ENCODE measurements around the gene SMG6. TPM values are rescaled to one million over a fixed set of nuclear protein-coding genes. Genes with fewer than 3 reads are reported as not detected.

SMG6 gene
- total and polyA plus RNA-seq, 4 experiments from 2014 or later: 3.8 to 58.5 (median 30.6) TPM

DNA sequence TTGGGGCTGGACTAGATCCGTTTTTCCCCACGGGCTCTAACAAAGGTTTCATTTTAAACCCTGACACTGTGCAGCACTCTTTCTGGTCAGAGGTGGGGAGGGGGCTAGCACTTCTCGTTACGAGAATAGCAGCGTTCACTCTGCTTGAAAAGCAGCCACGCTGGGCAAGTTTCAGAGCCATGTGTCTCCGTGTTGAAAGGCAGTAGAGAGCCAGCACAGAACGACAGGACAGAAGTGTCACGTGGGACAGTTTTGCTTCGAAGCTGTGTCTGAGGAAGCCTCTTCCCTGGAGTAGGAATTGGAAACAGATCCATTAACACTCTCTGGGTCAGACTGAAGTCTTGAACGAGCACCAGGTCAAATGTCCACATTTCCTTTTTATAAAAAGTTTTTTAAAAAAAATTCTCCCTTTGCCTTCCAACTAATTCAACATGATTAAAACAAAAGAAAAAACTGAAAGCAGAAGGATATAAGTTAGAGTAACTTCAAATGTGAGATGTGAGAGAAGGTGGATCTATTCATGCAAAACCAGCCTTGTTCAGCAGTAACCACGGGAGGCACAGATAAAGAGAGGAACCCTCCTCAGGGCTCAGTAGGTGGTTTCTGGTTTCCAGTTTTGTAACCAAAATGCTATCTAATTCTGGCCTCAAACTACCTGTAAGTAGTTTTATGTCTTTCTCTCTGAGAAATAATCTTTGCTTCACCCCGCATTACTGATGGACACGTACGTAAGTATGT lies 65.0 kb downstream of the SMG6 start:
- Histone ChIP-seq H3K4me3 (ENCODE audit: low read length in 2 of 2) (no peak overlapping the region), H3K27me3 (ENCODE audit: insufficient read depth, low read length) (no peaks in the 10 kb centered on the region), H3K4me1 (ENCODE audit: insufficient read depth, low read length) (no peaks in the 10 kb centered on the region), H3K9me3 (ENCODE audit: control insufficient read depth in 1 of 2, low read length in 2 of 2) (no peaks in the 10 kb centered on the region), H3K36me3 (ENCODE audit: insufficient read depth, low read length) (peaks cover 26% of the 10 kb centered on the region), H3K27ac (ENCODE audit: low read depth, low read length) (no peak overlapping the region)
- H3K4me1 Mint-ChIP-seq: peaks cover 10 to 16% (median 13%) of the 10 kb centered on the region in 4 donors
- CTCF ChIA-PET (ENCODE audit: partially characterized antibody): interaction anchor here (1.2 to 2.8 kb wide), 2 partner anchors 161 to 184 kb away, joined by 3 to 11 read pairs; partner anchors contain the start of gene HIC1
- H3K9me3 Mint-ChIP-seq: no peaks in the 10 kb centered on the region
- intact Hi-C loops (cut with micrococcal nuclease): no loop called here
- H3K4me3 Mint-ChIP-seq: no peak overlapping the region
- no peaks in the 10 kb centered on the region for H3K27me3 Mint-ChIP-seq
- DNase-seq: no peak
- POLR2A ChIA-PET (ENCODE audit: partially characterized antibody): no interaction called here
- peaks cover 36 to 58% of the 10 kb centered on the region in 2 donors for H3K36me3 Mint-ChIP-seq
- H3K27ac Mint-ChIP-seq: peak overlapping the region in 2 of 7 donors; percentile 30 to 37

DNA sequence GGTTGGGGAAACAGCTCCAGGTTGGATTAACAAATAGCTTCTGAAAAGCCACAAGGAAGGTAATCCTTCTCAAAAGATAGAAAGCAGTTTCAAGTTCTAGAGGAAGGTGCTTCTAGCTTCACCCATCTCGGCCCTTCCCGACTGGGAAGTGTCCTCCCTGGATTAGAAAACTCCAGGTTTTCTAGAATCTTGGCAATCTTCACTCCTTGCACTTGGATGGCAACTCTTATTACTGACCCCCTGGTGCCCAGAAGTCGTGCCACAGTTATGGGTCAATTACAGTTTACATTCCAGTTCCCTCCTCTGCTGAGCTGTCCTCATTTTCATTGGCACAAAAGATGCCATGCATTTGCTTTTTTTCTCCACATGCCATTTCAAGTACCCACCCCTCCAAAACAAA lies 65.6 kb downstream of the SMG6 start:
- Mint-ChIP-seq H3K27me3 (no peaks in the 10 kb centered on the region), H3K27ac (no peak overlapping the region), H3K4me1 (peaks cover 10 to 16% (median 14%) of the 10 kb centered on the region in 4 donors), H3K4me3 (no peak overlapping the region), H3K36me3 (peaks cover 36 to 57% of the 10 kb centered on the region in 2 donors), H3K9me3 (no peaks in the 10 kb centered on the region)
- ChIA-PET CTCF (ENCODE audit: partially characterized antibody) (interaction anchor here (1.2 to 2.8 kb wide), 3 partner anchors 161 to 184 kb away, joined by 3 to 11 read pairs (median 4); partner anchors contain the start of gene HIC1), POLR2A (ENCODE audit: partially characterized antibody) (interaction anchor here (0.7 kb wide), 1 partner anchor 149 kb away, joined by 3 read pairs; no protein-coding TSS in a partner anchor)
- peaks cover 23% of the 10 kb centered on the region for H3K36me3 ChIP-seq (ENCODE audit: insufficient read depth, low read length)
- no peak for DNase-seq
- H3K9me3 ChIP-seq (ENCODE audit: control insufficient read depth in 1 of 2, low read length in 2 of 2): no peaks in the 10 kb centered on the region
- no peaks in the 10 kb centered on the region for H3K4me1 ChIP-seq (ENCODE audit: insufficient read depth, low read length)
- intact Hi-C loops (cut with micrococcal nuclease): no loop called here
- no peaks in the 10 kb centered on the region for H3K27me3 ChIP-seq (ENCODE audit: insufficient read depth, low read length)
- H3K27ac ChIP-seq (ENCODE audit: low read depth, low read length): no peak overlapping the region
- H3K4me3 ChIP-seq (ENCODE audit: low read length in 2 of 2): no peak overlapping the region

- no peak for DNase-seq
- Mint-ChIP-seq H3K27me3 (no peaks in the 10 kb centered on the region), H3K4me3 (no peak overlapping the region), H3K27ac (no peak overlapping the region), H3K4me1 (peaks cover 10 to 16% (median 13%) of the 10 kb centered on the region in 4 donors), H3K9me3 (no peaks in the 10 kb centered on the region), H3K36me3 (peaks cover 37 to 58% of the 10 kb centered on the region in 2 donors)
- no peak overlapping the region for H3K27ac ChIP-seq (ENCODE audit: low read depth, low read length)
- ChIA-PET POLR2A (ENCODE audit: partially characterized antibody) (interaction anchor here (0.7 kb wide), 1 partner anchor 148 kb away, joined by 3 read pairs; no protein-coding TSS in a partner anchor), CTCF (ENCODE audit: partially characterized antibody) (interaction anchor here (1.2 to 2.8 kb wide), 4 partner anchors 8 to 183 kb away, joined by 3 to 20 read pairs (median 8); partner anchors contain the start of gene HIC1)
- H3K4me1 ChIP-seq (ENCODE audit: insufficient read depth, low read length): no peaks in the 10 kb centered on the region
- no peaks in the 10 kb centered on the region for H3K27me3 ChIP-seq (ENCODE audit: insufficient read depth, low read length)
- intact Hi-C loops (cut with micrococcal nuclease): no loop called here
- H3K36me3 ChIP-seq (ENCODE audit: insufficient read depth, low read length): peaks cover 20% of the 10 kb centered on the region
- no peaks in the 10 kb centered on the region for H3K9me3 ChIP-seq (ENCODE audit: control insufficient read depth in 1 of 2, low read length in 2 of 2)
- no peak overlapping the region for H3K4me3 ChIP-seq (ENCODE audit: low read length in 2 of 2)
Measured at GRCh38 chr17:2237521-2237921, 66.1 kb downstream of the SMG6 start.

- H3K36me3 ChIP-seq (ENCODE audit: insufficient read depth, low read length): peaks cover 15% of the 10 kb centered on the region
- Mint-ChIP-seq H3K4me1 (peaks cover 10 to 20% (median 15%) of the 10 kb centered on the region in 4 donors), H3K4me3 (peak overlapping the region in 1 of 8 donors; percentile 36), H3K27me3 (no peaks in the 10 kb centered on the region), H3K36me3 (peaks cover 28 to 57% of the 10 kb centered on the region in 2 donors), H3K9me3 (no peaks in the 10 kb centered on the region), H3K27ac (peak overlapping the region in 1 of 7 donors; percentile 32)
- H3K4me3 ChIP-seq (ENCODE audit: low read length in 2 of 2): no peak overlapping the region
- no peaks in the 10 kb centered on the region for H3K9me3 ChIP-seq (ENCODE audit: control insufficient read depth in 1 of 2, low read length in 2 of 2)
- intact Hi-C loops (cut with micrococcal nuclease): no loop called here
- no peaks in the 10 kb centered on the region for H3K27me3 ChIP-seq (ENCODE audit: insufficient read depth, low read length)
- ChIA-PET CTCF (ENCODE audit: partially characterized antibody) (interaction anchor here (1.6 to 2.8 kb wide), 3 partner anchors 10 to 182 kb away, joined by 3 to 20 read pairs (median 11); partner anchors contain the start of gene HIC1), POLR2A (ENCODE audit: partially characterized antibody) (interaction anchor here (0.8 kb wide), 1 partner anchor 12 kb away, joined by 3 read pairs; no protein-coding TSS in a partner anchor)
- no peaks in the 10 kb centered on the region for H3K4me1 ChIP-seq (ENCODE audit: insufficient read depth, low read length)
- H3K27ac ChIP-seq (ENCODE audit: low read depth, low read length): no peak overlapping the region
- DNase-seq: no peak
Measured at GRCh38 chr17:2235792-2236366, 67.7 kb downstream of the SMG6 start.

DNA sequence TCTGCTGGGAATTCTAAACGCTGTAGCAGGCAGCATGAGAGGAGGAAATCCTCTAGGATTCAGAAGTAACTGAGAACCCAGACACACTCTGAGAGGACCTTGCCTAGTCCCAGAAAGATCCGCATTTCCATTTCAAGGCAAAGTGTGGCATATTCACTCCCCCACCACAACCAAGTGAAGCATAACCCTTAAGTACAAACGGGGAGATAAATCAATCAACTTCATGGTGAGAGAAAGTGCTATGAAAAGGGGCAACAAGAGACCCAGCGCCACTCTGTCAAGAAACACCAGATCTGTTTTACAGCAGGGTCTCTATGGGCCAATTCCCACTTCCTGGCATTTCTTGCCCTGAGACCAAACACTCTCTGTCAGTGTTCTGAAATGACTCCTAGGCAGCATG lies 68.3 kb downstream of the SMG6 start:
- intact Hi-C loops (cut with micrococcal nuclease): no loop called here
- Mint-ChIP-seq H3K27ac (peak overlapping the region in 1 of 7 donors; percentile 32), H3K36me3 (peaks cover 28 to 58% of the 10 kb centered on the region in 2 donors), H3K4me1 (peaks cover 4 to 20% (median 14%) of the 10 kb centered on the region in 4 donors), H3K27me3 (no peaks in the 10 kb centered on the region), H3K9me3 (no peaks in the 10 kb centered on the region), H3K4me3 (no peak overlapping the region)
- Histone ChIP-seq H3K9me3 (ENCODE audit: control insufficient read depth in 1 of 2, low read length in 2 of 2) (no peaks in the 10 kb centered on the region), H3K4me3 (ENCODE audit: low read length in 2 of 2) (no peak overlapping the region), H3K4me1 (ENCODE audit: insufficient read depth, low read length) (no peaks in the 10 kb centered on the region), H3K27ac (ENCODE audit: low read depth, low read length) (no peak overlapping the region), H3K36me3 (ENCODE audit: insufficient read depth, low read length) (peaks cover 9% of the 10 kb centered on the region), H3K27me3 (ENCODE audit: insufficient read depth, low read length) (no peaks in the 10 kb centered on the region)
- ChIA-PET POLR2A (ENCODE audit: partially characterized antibody) (no interaction called here), CTCF (ENCODE audit: partially characterized antibody) (interaction anchor here (2.4 to 3.3 kb wide), 2 partner anchors 10 kb away, joined by 12 to 20 read pairs; no protein-coding TSS in a partner anchor)
- no peak for DNase-seq

- H3K4me3 Mint-ChIP-seq: no peak overlapping the region
- DNase-seq: no peak
- H3K27me3 ChIP-seq (ENCODE audit: insufficient read depth, low read length): no peaks in the 10 kb centered on the region
- H3K4me1 ChIP-seq (ENCODE audit: insufficient read depth, low read length): no peaks in the 10 kb centered on the region
- ChIA-PET CTCF (ENCODE audit: partially characterized antibody) (interaction anchor here (1.7 to 3.3 kb wide), 2 partner anchors 12 to 104 kb away, joined by 3 to 12 read pairs; no protein-coding TSS in a partner anchor), POLR2A (ENCODE audit: partially characterized antibody) (no interaction called here)
- peaks cover 31 to 61% of the 10 kb centered on the region in 2 donors for H3K36me3 Mint-ChIP-seq
- intact Hi-C loops (cut with micrococcal nuclease): no loop called here
- H3K9me3 Mint-ChIP-seq: no peaks in the 10 kb centered on the region
- no peak overlapping the region for H3K4me3 ChIP-seq (ENCODE audit: low read length in 2 of 2)
- peak overlapping the region in 3 of 7 donors; percentile 1 to 38 (median 11) for H3K27ac Mint-ChIP-seq
- H3K36me3 ChIP-seq (ENCODE audit: insufficient read depth, low read length): peaks cover 9% of the 10 kb centered on the region
- H3K27ac ChIP-seq (ENCODE audit: low read depth, low read length): no peak overlapping the region
- H3K4me1 Mint-ChIP-seq: peaks cover 6 to 20% (median 13%) of the 10 kb centered on the region in 4 donors
- H3K27me3 Mint-ChIP-seq: no peaks in the 10 kb centered on the region
- no peaks in the 10 kb centered on the region for H3K9me3 ChIP-seq (ENCODE audit: control insufficient read depth in 1 of 2, low read length in 2 of 2)
Measured at GRCh38 chr17:2233441-2233947, 70.1 kb downstream of the SMG6 start.

DNA sequence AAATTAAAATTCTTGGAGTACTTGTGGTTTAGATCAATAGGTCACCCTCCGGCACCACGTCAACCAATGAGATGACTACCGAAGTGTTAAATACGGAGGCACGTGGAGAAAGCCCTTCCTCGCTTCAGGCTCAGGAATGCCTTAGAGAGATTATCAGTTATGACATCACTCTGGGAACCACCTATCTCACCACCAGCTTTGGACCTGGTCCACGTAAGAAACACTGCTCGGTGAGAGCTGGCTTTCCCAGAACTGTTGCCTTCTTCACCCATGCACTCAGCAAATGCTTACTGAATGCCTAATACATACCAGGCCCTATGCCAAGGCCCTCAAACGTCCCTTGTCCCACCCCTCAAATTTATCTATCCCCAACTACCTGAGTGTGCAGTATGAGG lies 71.3 kb downstream of the SMG6 start:
- Mint-ChIP-seq H3K4me1 (peaks cover 8 to 20% (median 13%) of the 10 kb centered on the region in 4 donors), H3K27me3 (no peaks in the 10 kb centered on the region), H3K9me3 (no peaks in the 10 kb centered on the region), H3K27ac (peak overlapping the region in 5 of 7 donors; percentile 17 to 45 (median 30)), H3K36me3 (peaks cover 29 to 62% of the 10 kb centered on the region in 2 donors), H3K4me3 (no peak overlapping the region)
- H3K4me1 ChIP-seq (ENCODE audit: insufficient read depth, low read length): no peaks in the 10 kb centered on the region
- no peak overlapping the region for H3K4me3 ChIP-seq (ENCODE audit: low read length in 2 of 2)
- H3K27me3 ChIP-seq (ENCODE audit: insufficient read depth, low read length): no peaks in the 10 kb centered on the region
- ChIA-PET CTCF (ENCODE audit: partially characterized antibody) (interaction anchor here (1.6 to 3.3 kb wide), 2 partner anchors 13 to 177 kb away, joined by 4 to 12 read pairs; partner anchors contain the start of gene HIC1), POLR2A (ENCODE audit: partially characterized antibody) (no interaction called here)
- H3K9me3 ChIP-seq (ENCODE audit: control insufficient read depth in 1 of 2, low read length in 2 of 2): no peaks in the 10 kb centered on the region
- no peak overlapping the region for H3K27ac ChIP-seq (ENCODE audit: low read depth, low read length)
- no peak for DNase-seq
- intact Hi-C loops (cut with micrococcal nuclease): no loop called here
- H3K36me3 ChIP-seq (ENCODE audit: insufficient read depth, low read length): peaks cover 5% of the 10 kb centered on the region

All from CD4-positive, alpha-beta memory T cell (primary cell).